Subcutaneous adipose tissue (tissue), 4 donors: ENCODE results near the gene PCK2. TPM values are rescaled to one million over a fixed set of nuclear protein-coding genes. Genes with fewer than 3 reads are reported as not detected.

Experiments
- total RNA-seq, 4 donors: library from RNA; depleted of rRNA; stranded (reverse); fragments of >200 nt; gene quantifications; one replicate each; pipeline ENCODE4 v1.1.0, GENCODE V29; 2016
- TF ChIP-seq, protein P1 (sequence below): fragments of 450-650 bp; IDR thresholded peaks from one replicate; pipeline ENCODE4 v1.5.1; 2016; ENCODE audit warnings: low read depth, mild to moderate bottlenecking, control low read depth, antibody characterized with exemption, moderate library complexity

The PCK2 gene
- total RNA-seq, 4 donors from 2014 or later, result 24.0 to 125 (median 53.1) TPM

DNA sequence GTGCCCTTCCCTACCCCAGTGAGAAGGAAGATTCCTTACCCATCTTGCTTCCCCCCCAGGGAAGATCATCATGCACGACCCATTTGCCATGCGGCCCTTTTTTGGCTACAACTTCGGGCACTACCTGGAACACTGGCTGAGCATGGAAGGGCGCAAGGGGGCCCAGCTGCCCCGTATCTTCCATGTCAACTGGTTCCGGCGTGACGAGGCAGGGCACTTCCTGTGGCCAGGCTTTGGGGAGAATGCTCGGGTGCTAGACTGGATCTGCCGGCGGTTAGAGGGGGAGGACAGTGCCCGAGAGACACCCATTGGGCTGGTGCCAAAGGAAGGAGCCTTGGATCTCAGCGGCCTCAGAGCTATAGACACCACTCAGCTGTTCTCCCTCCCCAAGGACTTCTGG is 9.3 kb downstream of the PCK2 start:
- TF ChIP-seq, protein P1, sequence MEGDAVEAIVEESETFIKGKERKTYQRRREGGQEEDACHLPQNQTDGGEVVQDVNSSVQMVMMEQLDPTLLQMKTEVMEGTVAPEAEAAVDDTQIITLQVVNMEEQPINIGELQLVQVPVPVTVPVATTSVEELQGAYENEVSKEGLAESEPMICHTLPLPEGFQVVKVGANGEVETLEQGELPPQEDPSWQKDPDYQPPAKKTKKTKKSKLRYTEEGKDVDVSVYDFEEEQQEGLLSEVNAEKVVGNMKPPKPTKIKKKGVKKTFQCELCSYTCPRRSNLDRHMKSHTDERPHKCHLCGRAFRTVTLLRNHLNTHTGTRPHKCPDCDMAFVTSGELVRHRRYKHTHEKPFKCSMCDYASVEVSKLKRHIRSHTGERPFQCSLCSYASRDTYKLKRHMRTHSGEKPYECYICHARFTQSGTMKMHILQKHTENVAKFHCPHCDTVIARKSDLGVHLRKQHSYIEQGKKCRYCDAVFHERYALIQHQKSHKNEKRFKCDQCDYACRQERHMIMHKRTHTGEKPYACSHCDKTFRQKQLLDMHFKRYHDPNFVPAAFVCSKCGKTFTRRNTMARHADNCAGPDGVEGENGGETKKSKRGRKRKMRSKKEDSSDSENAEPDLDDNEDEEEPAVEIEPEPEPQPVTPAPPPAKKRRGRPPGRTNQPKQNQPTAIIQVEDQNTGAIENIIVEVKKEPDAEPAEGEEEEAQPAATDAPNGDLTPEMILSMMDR, result no peak

DNA sequence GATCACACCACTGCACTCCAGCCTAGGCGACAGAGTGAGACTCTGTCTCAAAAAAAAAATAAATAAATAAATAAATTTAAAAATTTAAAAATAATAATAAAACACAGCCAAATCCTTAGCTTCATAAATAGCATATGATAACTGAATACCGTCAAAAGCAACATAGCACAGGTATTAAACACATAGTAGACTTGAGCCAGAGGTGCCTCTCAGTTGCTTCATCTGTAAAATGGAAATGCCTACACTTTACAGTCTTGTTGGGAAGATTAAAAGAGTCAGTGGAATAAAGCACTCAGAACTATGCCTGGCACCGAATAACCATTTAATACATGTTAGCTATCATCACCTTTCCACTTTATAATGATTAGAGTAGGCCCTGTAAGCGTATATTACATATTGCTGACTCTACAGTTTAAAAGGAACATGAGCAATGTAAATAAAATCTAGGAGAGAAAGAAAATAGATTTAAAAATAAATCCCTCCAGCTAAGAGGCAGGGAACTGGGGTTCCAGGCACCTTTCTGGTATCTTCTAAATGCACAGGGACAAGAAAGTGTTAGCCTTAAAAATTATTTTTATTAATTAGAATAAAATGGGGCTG is 12.7 kb downstream of the PCK2 start:
- TF ChIP-seq, protein P1, result no peak

GRCh38 chr14:24108336-24108874 is 14.3 kb downstream of the PCK2 start:
- TF ChIP-seq, protein P1, result no peak

- TF ChIP-seq, protein P1, result no peak
These were observed 15.9 kb downstream of the PCK2 start for GRCh38 chr14:24110060-24110459.

GRCh38 chr14:24110523-24110922 is 16.4 kb downstream of the PCK2 start:
- TF ChIP-seq, protein P1, result no peak

GRCh38 chr14:24113379-24113800 is 19.3 kb downstream of the PCK2 start:
- TF ChIP-seq, protein P1, result no peak

DNA sequence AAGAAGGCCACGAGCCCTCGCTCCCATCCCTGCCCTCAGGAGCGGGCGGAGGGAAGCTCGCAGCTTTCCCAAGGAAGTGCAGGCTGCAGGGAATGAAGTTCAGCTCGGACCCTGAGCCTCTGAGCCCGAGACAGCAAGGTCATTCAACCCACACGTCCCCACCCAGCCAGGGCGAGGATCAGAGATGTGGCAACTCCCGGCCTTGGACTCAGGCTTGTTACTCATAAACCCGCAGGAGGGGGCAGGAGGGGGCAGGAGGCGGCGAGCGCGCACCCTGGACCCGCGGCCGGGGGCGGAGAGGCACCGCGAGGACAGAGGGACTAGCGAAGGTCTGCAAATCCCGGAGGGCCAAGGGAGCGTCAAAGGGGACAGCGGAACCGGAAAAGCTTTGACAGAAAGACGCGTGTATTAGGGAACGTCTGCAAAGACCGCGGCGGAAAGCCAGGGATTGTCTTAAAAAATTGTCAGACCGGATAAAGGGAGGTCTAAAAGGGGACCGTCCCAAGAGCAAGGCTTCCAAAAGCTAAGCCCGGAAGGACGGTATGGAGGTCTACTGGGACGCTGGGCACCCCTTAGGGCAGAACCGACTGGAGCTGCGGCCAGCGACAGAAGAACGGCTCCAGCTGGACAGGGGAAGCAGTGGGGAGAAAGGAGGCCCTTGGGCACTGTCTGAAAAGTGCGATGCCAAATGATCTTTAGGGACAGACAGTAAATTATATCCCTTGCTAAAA is 19.9 kb downstream of the PCK2 start:
- TF ChIP-seq, protein P1, result no peak
